ENCODE measurements around the gene CPAMD8.
"Not testable (repeated sequence)": the region's sequence is repeated elsewhere in the genome, so short reads cannot be mapped to it uniquely, and the experiment has no call there.

Gene CPAMD8

GRCh38 chr19:16944626-16945363 lies 81.8 kb downstream of the CPAMD8 start:
- DNase-seq: no peak

DNA sequence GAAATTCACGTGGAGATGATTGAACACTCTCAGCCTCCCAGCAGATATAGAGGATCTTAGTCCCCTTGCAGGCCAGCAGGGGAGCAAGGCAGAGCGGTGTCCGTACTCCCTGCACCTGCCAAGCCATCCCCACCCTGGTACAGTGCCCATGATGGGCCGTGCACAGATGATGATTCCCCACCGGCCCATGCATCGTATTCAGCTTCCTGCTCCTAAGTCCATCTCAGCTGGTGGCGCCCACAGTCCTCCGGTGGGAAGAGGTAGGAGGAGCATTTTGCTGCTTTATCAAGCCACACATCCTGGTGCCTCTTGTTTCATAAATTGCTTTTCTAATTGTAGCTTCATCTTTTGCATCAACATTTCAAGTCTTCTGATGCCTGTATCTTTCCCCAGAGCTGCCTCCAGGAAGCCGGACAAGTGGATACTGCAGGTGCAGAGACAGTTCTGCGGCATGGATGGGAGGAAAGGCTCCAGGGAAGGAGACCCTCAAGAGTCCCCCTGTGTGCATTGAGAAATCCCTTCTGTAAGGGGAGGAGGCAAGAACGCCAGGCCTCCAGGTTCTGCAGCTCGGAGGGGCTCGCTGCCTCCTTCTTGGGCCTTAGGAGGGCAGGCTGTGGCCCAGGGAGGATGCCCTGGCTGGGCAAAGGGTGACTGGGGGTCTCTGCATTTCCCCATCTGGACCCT lies 82.5 kb downstream of the CPAMD8 start:
- no peak for DNase-seq

DNA sequence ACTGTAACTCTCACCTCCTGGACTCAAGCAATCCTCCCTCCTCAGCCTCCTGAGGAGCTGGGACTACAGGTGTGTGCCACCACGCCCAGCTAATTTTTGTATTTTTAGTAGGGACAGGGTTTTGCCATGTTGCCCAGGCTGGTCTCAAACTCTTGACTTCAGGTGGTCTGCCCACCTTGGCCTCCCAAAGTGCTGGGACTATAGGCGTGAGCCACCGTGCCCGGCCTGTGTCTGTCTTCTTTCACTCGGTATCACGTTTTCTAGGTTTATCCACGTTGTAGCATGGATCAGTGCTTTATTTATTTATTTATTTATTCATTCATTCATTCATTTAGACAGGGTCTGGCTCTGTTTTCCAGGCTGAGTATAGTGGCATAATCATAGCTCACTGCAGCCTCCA lies 83.5 kb downstream of the CPAMD8 start:
- not testable (repeated sequence) for DNase-seq

DNA sequence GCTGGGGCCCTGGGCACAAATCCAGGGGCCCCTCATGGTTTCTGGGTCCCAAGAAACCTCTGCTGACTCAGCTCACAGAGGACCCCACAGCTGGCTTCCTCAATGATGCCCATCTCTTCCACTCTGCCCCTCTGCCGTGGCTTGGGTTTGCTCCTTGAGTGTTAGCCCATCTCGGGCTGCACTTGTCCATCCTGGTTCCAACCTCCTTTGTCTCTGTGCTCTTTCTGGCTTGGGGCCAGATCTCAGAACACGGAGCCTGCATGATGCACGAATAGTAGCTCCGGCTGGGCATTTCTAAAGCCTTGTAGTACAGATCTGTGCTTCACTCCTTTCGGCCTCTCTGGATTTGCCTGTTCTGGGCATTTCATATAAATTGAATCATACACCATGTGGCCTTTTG lies 84.0 kb downstream of the CPAMD8 start:
- no peak for DNase-seq

DNA sequence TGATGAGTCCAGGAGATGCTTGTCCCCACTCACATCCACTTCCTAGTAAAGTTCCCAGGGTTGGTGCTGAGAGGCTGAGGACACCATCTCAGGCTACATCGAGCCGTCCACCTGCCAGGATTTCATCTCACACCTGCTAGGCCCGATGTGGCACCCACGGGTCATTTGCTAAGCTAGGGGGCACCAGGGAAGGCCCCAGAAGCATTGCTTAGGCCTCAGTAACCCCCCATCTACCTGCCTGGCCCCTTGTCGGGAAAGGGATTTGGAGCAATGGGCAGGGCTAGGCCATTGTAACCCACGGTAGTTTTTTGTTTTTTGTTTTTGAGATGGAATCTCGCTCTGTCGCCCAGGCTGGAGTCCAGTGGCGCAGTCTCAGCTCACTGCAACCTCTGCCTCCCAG lies 86.0 kb downstream of the CPAMD8 start:
- no peak for DNase-seq

GRCh38 chr19:16940063-16940462 lies 86.5 kb downstream of the CPAMD8 start:
- not testable (repeated sequence) for DNase-seq

DNA sequence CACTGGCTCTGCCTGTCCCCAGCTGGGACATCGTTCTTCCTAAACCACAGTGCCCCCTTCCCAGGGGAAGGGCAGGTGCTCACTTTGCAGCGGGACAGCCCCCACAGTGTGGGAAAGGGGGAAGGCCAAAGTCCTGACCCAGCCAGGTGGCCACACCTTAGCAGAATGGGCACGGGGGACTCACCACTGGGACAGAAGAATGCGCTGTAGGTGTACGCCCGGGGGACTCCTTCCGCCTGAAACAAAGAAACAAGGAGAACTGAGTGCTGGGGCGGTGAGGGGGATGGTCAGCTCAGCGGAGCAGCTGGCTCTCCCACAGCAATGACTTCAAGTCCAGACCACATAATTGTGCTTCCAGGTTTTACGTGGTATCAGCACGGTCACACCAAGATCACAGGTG lies 88.4 kb downstream of the CPAMD8 start:
- no peak for DNase-seq

DNA sequence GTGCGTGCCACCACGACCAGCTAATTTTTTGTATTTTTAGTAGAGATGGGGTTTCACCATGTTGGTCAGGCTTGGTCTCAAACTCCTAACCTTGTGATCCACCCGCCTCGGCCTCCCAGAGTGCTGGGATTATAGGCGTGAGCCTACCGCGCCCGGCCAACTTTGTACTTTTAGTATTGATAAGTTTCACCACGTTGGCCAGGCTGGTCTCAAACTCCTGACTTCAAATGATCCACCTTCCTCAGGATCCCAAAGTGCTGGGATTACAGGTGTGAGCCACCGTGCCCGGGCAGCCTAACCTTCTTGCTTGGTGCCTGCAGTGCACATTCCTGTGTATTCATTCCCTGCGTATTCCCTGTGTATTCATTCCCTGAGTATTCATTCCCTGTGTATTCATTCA lies 88.8 kb downstream of the CPAMD8 start:
- DNase-seq: not testable (repeated sequence)

DNA sequence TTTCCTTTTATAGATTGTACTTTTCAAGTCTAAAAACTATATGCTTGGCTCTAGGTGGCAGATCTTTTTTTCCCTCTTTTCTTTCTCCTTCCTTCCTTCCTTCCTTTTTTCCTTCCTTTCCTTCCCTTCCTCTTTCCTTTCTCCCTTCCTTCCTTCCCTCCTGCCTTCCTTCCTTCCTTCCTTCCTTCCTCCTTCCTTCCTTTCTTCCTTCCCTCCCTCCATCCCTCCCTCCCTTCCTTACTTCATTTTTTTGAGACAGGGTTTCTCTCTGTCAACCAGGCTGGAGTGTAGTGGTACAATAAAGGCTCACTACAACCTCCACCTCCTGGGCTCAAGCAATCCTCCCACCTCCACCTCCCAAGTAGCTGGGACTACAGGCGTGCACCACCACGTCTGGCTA lies 89.7 kb downstream of the CPAMD8 start:
- no peak for DNase-seq

DNA sequence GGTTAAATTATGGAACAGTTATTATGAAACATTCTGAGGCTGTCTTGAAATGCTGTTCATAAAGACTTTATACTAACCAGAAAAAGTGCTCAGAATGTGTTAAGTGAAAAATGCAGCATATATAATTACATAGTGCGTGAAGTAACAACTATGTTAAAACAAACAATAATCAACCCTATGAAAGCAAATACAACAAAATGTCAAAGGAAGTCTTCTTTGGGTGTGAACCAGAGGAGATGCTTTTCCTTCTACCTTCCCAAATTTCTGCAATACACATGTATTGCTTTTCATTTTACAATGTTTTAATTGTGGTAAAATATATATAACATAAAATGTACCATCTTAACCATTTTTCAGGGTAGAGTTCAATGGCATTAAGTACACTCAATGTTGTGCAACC lies 92.1 kb downstream of the CPAMD8 start:
- no peak for DNase-seq

DNA sequence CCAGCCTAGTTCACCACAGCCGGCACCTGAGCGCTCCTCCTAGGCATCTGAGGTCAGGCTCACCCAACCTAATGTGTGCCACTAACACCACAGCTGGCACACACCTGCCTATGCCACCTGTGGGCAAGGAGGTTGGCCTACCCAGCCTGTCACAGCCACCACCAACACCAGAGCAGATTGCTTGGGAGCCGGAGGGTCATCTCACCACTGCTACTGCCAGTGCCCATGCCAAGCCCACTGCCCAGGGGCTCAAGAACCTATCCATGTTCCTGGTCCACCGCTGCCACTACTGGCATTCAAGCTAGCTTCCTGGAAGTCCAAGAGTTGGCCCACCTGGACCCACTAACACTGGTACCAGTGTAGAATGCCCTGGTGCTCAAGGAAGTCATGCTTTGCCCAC lies 95.3 kb downstream of the CPAMD8 start:
- no peak for DNase-seq

GRCh38 chr19:16930753-16931152 lies 95.9 kb downstream of the CPAMD8 start:
- no peak for DNase-seq

DNA sequence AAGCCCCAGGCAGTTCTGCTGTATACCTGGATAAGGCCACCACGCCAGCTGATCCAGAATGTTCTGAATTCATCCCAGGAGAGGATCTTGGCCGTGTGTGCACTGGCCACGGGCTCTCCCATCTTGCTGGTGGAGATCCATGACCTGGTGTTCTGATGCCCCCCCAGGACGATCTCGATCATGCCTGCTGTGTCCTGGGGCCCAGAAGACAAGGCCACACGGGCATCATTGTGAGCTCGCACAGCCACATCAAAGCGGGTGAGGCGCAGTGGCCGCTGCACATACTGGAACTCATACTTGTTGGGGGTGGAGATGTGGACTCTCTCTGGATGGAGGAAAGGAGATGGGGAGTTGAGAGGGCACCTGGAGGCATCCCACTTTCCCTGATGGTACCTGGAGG lies 97.7 kb downstream of the CPAMD8 start:
- no peak for DNase-seq

GRCh38 chr19:16928351-16928750 lies 98.3 kb downstream of the CPAMD8 start:
- no peak for DNase-seq

DNA sequence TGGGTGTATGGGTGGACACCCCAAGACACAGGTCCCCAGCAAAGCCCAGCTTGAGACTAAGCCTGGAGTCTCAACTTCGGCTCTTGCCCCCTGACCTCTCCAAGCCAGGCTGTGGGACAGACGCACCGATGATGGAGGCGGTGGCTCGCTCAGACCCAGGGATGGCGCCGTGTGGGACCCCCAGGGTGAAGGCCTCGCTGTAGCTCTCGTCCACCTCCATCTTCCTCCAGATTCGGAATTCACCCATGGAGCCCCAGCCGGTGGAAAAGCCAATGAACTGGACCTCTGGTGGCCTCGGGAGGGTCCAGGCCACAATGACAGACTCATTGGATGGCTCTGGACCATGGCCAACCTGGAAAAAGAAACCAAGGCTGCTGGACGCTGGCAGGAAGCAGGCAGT lies 98.7 kb downstream of the CPAMD8 start:
- DNase-seq: no peak

DNA sequence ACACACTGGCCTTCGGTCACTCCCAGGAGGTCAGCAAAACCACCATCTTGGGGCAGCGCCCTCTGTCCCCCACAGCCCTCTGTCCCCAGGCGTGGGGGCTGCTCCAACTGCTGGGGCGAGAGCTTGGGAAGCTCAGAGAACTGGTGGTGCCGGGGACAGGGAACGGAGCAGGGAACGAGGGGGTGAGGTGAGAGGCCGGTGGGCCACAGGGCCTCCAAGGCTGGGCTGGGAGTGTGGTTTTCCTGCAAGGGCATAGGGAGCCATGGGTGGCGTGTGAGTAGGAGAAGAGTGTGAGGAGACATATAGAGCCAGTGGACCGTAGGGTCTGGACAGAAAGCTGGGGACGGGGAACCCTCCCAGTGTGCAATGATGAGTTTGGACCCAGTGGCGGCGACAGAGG lies 103.7 kb downstream of the CPAMD8 start:
- no peak for DNase-seq

DNA sequence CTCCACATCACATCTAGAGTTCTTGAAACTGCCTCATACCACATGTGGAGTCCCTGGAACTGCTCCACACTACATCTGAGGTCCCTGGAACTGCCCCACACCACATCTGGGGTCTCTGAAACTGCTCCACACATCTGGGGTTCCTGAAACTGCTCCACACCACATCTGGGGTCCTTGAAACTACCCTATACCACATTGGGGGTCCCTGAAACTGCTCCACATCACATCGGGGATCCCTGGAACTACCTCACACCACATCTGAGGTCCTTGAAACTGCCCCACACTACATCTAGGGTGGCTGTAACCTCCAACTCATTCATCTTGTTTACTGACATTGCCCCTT lies 104.0 kb downstream of the CPAMD8 start:
- no peak for DNase-seq

DNA sequence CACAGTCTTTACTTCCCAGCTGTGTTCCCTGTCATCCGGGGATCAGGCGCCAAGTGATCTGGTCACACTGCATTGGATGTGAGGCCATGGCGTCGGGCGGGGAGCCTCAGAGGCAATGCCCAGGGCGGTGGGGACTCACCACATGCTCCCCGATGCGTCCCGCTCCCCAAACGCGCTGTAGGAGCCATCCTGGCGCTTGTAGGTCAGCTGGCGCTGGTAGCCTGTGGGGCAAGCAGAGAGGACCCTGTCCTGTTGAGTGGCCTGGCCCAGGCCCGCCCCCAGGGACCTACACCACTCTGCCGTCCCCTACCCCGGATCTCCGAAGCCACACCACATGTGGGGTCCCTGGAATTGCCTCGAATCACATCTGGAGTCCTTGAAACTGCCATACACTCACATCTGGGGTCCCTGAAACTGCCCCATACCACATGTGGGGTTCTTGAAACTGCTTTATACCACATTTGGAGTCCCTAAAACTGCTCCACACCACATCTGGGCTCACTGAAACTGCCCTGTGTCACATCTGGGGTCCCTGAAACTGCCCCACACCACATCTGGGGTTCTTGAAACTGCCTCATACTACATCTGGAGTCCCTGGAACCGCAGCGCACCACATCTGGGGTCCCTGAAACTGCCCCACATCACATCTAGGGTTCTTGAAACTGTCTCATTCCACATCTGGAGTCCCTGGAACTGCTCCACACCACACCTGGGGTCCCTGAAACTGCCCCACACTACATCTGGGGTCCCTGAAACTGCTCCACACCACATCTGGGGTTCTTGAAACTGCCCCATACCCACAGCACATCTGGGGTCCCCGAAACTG lies 104.6 kb downstream of the CPAMD8 start:
- DNase-seq: no peak

DNA sequence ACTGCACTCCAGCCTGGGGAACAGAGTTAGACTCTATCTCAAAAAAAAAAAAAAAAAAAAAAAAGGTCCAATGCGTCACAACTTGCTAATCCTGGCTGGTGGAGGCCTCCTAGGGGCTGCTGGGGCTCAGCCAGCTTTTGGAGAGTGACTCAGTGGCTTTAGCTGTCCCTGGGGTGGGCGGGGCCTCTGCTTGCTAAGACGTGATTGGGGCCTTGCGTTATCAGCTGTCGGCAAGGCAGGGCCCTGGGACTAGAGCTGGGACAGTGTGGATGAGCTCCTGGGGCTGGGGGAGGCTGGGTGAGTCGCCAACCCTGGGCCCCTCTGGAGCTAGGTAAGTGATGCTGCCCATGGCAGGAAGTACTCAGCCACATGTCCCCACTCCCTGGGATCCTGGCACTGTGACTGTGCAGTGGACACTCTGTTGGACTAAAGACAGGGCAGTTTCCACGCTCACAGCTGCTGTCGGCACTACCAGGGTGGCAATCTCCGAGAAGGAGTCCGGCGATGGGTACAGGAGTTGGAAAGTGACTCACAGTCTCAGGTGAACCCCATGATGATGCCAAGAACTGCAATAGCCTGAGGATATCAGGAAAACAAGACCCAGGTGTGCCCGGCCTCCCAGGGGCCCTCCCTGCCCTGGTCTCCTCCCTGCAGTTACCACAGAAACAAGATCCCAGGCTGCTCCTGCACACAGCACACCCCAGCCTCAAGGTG lies 105.6 kb downstream of the CPAMD8 start:
- DNase-seq: no peak

- no peak for DNase-seq
Measured at GRCh38 chr19:16919496-16919895, 107.1 kb downstream of the CPAMD8 start.

DNA sequence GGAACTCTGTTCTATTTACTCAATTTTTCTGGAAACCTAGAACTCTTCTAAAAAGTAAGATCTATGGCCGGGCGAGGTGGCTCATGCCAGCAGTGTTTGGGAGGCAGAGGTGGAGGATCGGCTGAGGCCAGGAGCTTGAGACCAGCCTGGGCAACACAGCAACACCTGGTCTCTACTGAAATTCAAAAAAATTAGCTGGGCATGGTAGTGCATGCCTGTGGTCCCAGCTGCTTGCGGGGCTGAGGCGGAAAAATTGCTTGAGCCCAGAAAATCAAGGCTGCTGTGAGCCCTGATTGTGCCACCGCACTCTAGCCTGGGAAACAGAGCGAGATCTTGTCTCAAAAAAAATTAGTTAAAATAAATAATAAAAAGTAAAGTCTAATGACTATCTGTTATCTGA lies 109.2 kb downstream of the CPAMD8 start:
- no peak for DNase-seq

DNA sequence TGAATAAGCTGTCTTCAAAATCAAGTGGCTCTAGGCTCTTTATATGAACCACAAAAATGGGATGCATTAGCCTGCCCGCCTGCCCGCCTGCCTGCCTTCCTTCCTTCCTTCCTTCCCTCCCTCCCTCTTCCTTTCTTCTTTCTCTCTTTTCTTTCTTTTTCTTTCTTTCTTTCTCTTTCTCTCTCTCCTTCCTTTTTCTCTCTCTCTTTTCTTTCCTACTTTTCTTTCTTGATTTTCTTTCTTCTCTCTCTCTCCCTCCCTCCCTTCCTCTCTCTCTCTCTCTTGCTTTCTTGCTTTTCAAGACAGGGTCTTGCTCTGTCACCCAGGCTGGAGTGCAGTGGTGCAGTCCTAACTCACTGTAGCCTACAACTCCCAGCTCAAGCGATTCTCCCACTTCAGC lies 110.9 kb downstream of the CPAMD8 start:
- no peak for DNase-seq

- no peak for DNase-seq
Measured at GRCh38 chr19:16915135-16915534, 111.5 kb downstream of the CPAMD8 start.

All from stimulated activated naive CD4-positive, alpha-beta T cell (primary cell).